ENCODE results near the gene RALA.

DNA sequence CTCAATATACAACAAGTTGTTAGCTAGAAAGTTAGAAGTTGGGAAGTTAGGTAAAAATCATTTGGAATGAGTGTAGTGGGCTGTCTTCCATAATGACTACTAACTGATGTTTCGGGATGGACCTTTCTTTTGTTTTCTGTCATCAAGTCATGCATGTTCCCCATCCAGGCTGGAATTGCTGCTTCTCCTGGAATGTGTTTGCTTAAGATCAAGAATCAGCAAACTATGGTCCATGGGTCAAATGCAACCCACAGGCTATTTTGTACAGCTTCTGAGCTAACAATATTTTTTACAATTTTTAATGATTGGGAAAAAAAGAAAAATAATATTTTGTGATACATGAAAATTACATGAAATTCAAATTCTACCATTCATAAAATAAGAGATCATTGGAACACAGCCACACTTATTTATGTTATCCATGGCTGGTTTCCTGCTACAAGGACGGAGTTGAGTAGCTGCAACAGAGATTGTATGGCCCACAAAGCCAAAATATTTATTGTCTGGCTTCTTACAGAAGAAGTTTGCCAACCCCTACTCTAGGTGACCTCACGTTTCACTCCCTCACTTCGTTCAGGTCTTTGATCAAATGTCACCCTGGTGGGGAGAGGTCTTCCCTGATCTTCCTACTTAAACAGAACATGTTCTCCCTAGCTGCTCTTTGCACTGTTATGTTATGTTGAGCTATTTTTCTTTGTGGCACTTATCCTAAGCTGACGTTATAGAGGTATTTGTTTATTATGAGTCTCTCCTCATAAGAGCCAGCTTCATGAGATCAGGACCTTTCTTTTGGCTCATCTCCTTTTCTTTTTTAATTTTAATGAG lies 127.1 kb downstream of the RALA start:
- TF ChIP-seq CTCF (optimal IDR thresholded peaks at IDR 0.05 in 1 of 3, IDR thresholded peaks at IDR 0.05 in 1 of 3, conservative IDR thresholded peaks at IDR 0.05 in 1 of 3; ENCODE audit: extremely low read depth in 1 of 3, insufficient read depth in 2 of 3, low read length in 3 of 3) (no peak), EZH2 (IDR thresholded peaks at IDR 0.05; ENCODE audit: low read length) (no peak)
